Activated naive CD4-positive, alpha-beta T cell treated with anti-CD3 and anti-CD28 coated beads, Interleukin-2, amount 50 U/mL, for 24 hours (primary cell): Measurements from ENCODE around the gene CHL1.
"Not testable (repeated sequence)": the region's sequence is repeated elsewhere in the genome, so short reads cannot be mapped to it uniquely, and the experiment has no call there.

ENCODE experiments used
- H3K27ac Mint-ChIP-seq: one replicate; pipeline ENCODE4 v1.8.0; 2021; ENCODE audit warnings: mild to moderate bottlenecking, mixed read lengths
- H3K27me3 Mint-ChIP-seq: one replicate; pipeline ENCODE4 v1.8.0; 2021; ENCODE audit warnings: mixed read lengths
- H3K36me3 Mint-ChIP-seq: one replicate; pipeline ENCODE4 v1.8.0; 2021; ENCODE audit warnings: mixed read lengths
- H3K4me1 Mint-ChIP-seq: one replicate; pipeline ENCODE4 v1.8.0; 2021; ENCODE audit warnings: mixed read lengths
- H3K4me3 Mint-ChIP-seq: one replicate; pipeline ENCODE4 v1.8.0; 2021; ENCODE audit warnings: mild to moderate bottlenecking, mixed read lengths
- H3K9me3 Mint-ChIP-seq: one replicate; pipeline ENCODE4 v1.8.0; 2021; ENCODE audit warnings: mixed read lengths

Gene CHL1

DNA sequence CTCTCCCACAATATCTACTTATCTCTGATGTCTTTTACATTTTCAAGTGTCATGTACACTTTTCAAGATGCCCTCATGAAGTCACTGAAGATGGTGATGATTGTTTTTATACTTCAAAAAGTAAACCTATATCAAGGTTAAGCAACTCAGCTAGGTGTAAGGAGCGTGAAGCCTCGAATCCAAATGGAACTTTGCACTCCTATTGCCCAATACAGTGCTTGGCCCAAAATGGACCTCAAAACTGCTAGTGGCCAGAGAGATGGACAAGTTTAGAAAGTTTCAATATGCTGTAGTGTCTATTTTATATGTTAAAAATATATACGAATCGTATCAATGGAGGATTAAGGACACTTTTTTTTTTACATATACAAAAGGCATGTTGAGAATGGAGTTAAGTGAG, 167.7 kb downstream of the CHL1 start:
- Mint-ChIP-seq H3K36me3 (no peaks in the 10 kb centered on the region), H3K4me1 (no peaks in the 10 kb centered on the region), H3K27me3 (no peaks in the 10 kb centered on the region), H3K9me3 (peaks cover 6% of the 10 kb centered on the region), H3K4me3 (no peak overlapping the region), H3K27ac (no peak overlapping the region)

DNA sequence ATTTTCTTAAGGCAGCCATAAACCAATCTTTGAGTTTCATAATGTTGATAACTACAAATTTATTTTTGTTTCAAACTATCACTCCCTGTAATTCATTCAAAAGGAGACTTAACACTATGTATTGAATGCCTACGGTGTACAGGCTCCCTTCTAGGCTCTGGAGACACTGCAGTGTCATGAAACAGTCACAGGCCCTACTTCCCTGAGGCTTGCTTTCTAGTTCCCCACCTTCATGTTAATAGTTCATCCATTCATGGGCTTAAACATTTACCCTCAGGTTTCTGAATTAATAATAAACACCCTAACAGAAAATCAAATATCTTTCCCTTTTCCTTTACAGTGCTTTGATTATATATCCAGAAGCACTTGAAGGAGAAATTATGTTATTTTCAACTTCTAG, 168.7 kb downstream of the CHL1 start:
- Mint-ChIP-seq H3K27ac (no peak overlapping the region), H3K9me3 (peaks cover 12% of the 10 kb centered on the region), H3K4me1 (no peaks in the 10 kb centered on the region), H3K4me3 (no peak overlapping the region), H3K27me3 (no peaks in the 10 kb centered on the region), H3K36me3 (no peaks in the 10 kb centered on the region)

DNA sequence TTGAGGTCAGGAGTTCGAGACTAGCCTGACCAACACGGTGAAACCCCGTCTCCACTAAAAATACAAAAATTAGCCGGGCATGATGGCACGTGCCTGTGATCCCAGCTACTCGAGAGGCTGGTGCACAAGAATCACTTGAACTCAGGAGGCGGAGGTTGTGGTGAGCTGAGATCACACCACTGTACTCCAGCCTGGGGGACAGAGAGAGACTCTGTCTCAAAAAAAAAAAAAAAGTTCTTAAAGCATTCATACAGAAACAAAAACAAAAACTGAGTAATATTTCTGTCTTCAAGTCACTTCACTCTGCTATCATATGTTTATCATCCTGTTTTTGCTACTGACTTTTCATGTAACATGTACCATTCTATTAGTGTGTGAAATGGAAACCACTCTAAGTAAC, 169.7 kb downstream of the CHL1 start:
- H3K36me3 Mint-ChIP-seq, H3K27me3 Mint-ChIP-seq, H3K27ac Mint-ChIP-seq, H3K4me1 Mint-ChIP-seq, H3K4me3 Mint-ChIP-seq: not testable (repeated sequence)
- peaks cover 20% of the 10 kb centered on the region for H3K9me3 Mint-ChIP-seq

DNA sequence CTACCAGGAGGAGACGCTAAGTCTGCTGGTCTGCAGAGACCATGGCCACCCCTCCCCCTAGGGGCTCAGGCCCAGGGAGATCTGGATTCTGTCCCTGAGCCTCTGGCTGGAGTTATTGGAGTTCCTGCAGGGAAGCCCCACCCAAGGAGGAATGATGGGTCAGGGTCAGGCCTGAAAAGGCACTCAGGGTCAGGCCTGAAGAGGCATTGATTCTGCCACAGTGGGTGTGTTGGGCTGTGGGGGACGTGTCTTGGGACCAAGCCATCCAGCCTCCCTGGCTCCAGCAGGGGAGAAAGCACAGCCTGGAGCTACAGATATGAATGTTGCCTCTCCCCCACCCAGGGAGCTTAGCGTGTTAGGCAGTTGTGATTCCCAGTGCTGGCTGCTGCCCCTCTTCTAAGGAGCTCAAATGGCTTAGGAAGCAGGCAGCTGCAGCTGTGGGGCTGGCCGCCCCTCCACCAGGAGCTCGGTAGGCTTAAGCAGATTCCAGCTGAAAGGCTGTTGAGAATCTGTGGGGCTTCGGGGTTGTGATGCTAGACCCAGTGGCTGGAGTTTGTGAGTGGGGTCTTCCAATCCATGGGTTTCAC, 176.7 kb downstream of the CHL1 start:
- H3K9me3 Mint-ChIP-seq, result peaks cover 14% of the 10 kb centered on the region
- no peaks in the 10 kb centered on the region for H3K4me1 Mint-ChIP-seq
- no peaks in the 10 kb centered on the region for H3K36me3 Mint-ChIP-seq
- no peak overlapping the region for H3K4me3 Mint-ChIP-seq
- no peak overlapping the region for H3K27ac Mint-ChIP-seq
- H3K27me3 Mint-ChIP-seq, result peaks cover 2% of the 10 kb centered on the region

DNA sequence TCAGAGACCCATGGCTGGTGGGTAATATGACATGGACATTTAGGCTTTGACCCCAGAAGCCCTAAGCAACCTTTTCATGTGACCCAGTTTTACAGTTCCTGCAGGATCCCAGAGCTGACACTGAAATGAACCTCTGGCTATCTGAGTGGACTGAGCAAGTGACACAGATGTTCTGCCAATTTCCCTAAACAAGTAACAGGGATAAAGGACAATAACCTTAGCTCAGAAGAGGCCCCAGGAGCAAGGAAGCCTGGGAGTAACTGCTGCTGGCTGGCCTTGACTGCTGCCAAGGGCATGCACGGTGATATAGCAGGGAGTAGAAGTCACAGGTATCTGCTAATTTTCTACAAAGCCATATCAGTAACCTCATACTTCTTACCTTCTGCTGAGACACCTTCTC, 177.9 kb downstream of the CHL1 start:
- H3K27me3 Mint-ChIP-seq, result peaks cover 2% of the 10 kb centered on the region
- H3K36me3 Mint-ChIP-seq, result no peaks in the 10 kb centered on the region
- peaks cover 12% of the 10 kb centered on the region for H3K9me3 Mint-ChIP-seq
- no peak overlapping the region for H3K27ac Mint-ChIP-seq
- H3K4me1 Mint-ChIP-seq, result no peaks in the 10 kb centered on the region
- H3K4me3 Mint-ChIP-seq, result no peak overlapping the region

DNA sequence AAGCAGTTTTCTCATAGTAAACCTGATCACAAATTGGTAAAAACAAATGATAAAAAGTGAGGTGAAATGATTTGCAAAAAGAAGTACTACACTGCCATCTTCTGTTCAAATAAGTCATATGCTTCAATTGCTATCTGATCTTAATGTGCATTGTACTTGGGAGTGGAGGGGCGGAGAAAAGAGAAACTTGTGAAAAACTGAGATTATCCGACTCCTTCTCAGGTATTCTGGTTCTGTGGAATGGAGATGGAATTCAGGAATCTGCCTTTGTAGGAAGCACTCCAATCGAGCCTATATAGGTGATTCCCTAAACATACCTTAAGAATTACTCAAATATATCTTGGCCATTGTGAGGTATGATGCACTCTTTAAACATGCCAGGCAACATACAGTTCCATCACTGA, 180.6 kb downstream of the CHL1 start:
- no peaks in the 10 kb centered on the region for H3K4me1 Mint-ChIP-seq
- H3K4me3 Mint-ChIP-seq, result no peak overlapping the region
- no peaks in the 10 kb centered on the region for H3K36me3 Mint-ChIP-seq
- H3K9me3 Mint-ChIP-seq, result no peaks in the 10 kb centered on the region
- H3K27me3 Mint-ChIP-seq, result peaks cover 2% of the 10 kb centered on the region
- no peak overlapping the region for H3K27ac Mint-ChIP-seq

DNA sequence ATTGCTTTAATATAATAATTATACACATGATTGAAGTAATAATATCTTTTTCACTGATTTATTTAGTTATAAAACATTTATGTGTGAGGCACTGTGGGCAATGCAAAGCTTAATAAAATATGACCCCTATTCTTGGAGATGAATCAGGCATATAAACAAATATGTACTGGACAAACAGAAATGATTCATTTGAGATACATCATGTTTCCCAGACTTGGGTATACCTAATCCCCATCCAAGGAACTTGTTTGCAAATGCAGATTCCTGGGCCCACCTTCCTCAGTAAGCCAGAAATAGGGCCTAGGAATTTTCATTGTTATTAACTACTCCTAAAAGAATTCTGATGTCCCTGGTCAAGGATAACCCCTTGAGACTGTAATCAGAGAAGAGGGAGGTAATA, 184.2 kb downstream of the CHL1 start:
- no peak overlapping the region for H3K4me3 Mint-ChIP-seq

DNA sequence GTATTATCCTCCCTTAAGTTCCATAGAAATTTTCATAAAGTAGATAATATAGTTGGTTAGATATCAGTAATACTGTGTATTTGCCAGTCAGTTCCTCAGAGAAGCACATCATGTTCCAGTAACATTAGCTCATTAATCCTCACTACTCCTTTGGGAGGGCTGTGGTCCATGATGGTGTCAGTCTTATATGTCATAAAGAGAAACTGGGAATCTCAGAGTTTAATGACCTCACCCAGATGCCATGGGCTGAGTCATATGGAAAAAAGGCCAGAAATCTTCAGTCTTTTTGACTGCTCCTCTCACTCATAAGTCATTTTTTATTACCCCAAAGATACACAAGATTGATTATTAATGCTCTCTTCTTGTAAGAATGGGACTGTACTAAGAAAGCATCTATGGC, 188.6 kb downstream of the CHL1 start:
- Mint-ChIP-seq H3K27me3 (no peaks in the 10 kb centered on the region), H3K4me3 (no peak overlapping the region), H3K27ac (no peak overlapping the region), H3K4me1 (no peaks in the 10 kb centered on the region), H3K9me3 (no peaks in the 10 kb centered on the region), H3K36me3 (no peaks in the 10 kb centered on the region)

More for the DNA sequence above, 184.2 kb downstream of the CHL1 start:
- no peaks in the 10 kb centered on the region for H3K4me1 Mint-ChIP-seq
- H3K27ac Mint-ChIP-seq, result no peak overlapping the region
- no peaks in the 10 kb centered on the region for H3K36me3 Mint-ChIP-seq
- H3K27me3 Mint-ChIP-seq, result peaks cover 2% of the 10 kb centered on the region
- no peaks in the 10 kb centered on the region for H3K9me3 Mint-ChIP-seq

DNA sequence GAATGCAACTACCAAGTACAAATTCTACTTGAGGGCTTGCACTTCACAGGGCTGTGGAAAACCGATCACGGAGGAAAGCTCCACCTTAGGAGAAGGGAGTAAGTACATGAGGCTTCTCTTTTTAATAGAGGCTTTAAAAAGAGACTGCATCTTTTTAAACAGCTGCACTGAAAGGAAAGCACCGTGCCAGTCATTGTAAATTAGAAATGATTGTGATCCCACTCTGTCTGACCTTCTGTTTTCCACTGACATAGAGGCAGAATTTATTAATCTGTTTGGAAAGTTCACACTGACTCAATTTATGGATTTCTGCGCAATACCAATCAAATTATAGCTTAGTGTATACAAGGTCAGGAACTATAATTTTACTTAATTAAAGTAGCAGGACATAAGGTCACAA, 198.2 kb downstream of the CHL1 start:
- Mint-ChIP-seq H3K27ac (no peak overlapping the region), H3K4me3 (no peak overlapping the region), H3K27me3 (no peaks in the 10 kb centered on the region), H3K9me3 (no peaks in the 10 kb centered on the region), H3K4me1 (no peaks in the 10 kb centered on the region), H3K36me3 (no peaks in the 10 kb centered on the region)

DNA sequence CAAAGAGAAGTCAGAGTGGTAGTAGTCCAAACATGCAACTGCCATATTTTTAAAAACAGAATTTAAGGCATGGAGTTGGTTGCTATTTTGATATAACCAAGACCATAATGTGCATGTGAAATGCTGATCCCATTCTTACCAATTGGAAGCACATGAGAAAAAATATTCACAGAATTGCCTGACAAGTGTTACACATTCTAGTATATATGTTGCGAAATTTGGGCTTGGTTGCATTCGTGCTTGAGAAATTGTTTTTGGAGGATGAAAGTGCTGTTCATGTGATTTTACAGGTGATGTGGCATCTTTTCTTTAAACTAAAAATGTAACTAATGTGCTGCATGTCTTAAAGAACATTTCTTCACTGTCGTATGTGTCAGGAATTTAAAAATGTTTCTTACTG, 199.7 kb downstream of the CHL1 start:
- Mint-ChIP-seq H3K4me3 (no peak overlapping the region), H3K27me3 (no peaks in the 10 kb centered on the region), H3K4me1 (no peaks in the 10 kb centered on the region), H3K36me3 (no peaks in the 10 kb centered on the region), H3K27ac (no peak overlapping the region), H3K9me3 (no peaks in the 10 kb centered on the region)

DNA sequence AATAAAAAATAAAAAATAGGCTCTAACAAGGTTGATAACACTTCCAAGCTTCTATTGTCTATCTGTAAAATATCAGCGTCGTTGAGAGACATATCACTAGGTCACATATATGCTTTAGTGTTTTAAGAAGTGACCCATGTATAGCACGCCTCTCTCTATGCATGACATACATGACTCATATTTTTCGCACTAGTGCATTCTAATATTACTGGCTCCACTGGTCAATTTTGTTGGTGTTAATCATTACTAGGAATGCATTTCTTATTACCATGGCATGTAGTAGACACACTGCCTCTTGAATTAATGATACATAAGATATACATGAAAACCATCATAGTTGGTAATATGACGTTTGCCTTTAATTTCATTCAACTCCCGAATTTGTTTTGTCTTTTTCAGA, 203.1 kb downstream of the CHL1 start:
- Mint-ChIP-seq H3K27ac (no peak overlapping the region), H3K27me3 (no peaks in the 10 kb centered on the region), H3K4me3 (no peak overlapping the region), H3K4me1 (no peaks in the 10 kb centered on the region), H3K36me3 (no peaks in the 10 kb centered on the region), H3K9me3 (no peaks in the 10 kb centered on the region)

DNA sequence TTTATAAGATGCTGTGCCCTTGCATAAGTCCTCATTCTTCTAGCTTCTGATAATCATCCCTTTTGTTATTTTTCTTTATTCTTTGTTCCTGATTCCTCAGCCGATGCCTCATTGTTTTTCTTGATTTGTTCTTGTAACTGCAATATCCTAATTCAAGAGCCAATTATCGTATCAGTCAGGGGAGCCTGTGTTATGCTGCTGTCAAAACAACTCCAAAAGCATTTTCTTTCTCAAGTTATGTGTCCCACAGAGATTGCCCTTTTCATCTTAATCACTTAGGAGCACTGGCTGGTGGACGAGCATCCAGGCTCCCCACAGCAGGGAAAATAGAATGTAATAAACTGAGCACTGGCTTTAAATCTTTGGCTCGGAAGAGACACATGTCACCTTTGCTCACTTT, 207.3 kb downstream of the CHL1 start:
- Mint-ChIP-seq H3K27ac (no peak overlapping the region), H3K27me3 (no peaks in the 10 kb centered on the region), H3K9me3 (no peaks in the 10 kb centered on the region), H3K36me3 (no peaks in the 10 kb centered on the region), H3K4me1 (no peaks in the 10 kb centered on the region), H3K4me3 (no peak overlapping the region)

DNA sequence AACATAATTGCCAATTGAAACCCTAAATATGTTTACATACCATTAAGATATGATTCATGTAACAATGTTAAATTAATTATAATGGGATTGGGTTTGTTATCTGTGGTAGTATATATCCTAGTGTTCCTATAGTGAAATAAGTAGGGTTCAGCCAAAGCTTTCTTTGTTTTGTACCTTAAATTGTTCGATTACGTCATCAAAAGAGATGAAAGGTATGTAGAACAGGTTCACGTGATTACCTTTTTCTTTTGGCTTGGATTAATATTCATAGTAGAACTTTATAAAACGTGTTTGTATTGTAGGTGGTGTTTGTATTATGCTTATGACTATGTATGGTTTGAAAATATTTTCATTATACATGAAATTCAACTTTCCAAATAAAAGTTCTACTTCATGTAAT, 212.4 kb downstream of the CHL1 start:
- Mint-ChIP-seq H3K36me3 (no peaks in the 10 kb centered on the region), H3K27me3 (peaks cover 1% of the 10 kb centered on the region), H3K9me3 (no peaks in the 10 kb centered on the region), H3K4me3 (no peak overlapping the region), H3K27ac (no peak overlapping the region), H3K4me1 (no peaks in the 10 kb centered on the region)

DNA sequence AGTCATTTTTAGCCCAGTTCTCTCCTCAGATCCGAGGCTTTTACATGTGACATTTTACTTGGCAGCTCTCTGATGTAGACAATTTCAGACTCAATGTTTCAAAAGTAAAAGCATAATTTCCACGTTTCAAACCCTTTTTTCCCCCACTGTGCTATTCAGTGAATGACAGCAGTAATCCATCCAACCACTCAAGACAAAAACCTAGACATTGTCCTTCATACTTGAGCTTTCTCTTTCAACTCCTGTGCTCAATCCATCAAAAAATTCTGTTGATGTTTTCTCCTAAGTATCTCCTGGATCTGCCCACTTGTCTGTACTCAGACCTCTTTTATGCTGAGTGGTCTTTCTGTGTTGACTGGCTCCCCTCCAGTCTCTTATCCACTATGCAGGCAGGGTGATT, 214.7 kb downstream of the CHL1 start:
- no peak overlapping the region for H3K27ac Mint-ChIP-seq
- H3K27me3 Mint-ChIP-seq, result peaks cover 1% of the 10 kb centered on the region

DNA sequence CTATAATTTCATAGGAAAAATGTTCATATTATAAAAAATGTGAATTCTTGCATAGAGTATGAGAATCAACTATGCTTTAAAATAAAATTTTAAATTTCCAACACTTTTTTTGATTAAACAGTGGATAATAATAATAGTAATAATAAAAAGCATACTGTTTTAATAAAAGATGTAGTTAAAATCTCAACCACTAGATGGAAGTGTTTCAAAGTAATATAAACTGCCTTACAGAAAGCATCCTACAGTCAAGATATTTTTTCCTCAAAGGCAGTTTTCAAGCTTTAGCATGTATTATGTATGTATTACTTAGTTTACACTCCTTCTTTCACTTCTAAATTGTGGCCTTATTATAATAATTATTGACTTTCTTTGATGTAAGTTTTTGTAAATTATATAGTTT, 217.5 kb downstream of the CHL1 start:
- Mint-ChIP-seq H3K36me3 (no peaks in the 10 kb centered on the region), H3K9me3 (no peaks in the 10 kb centered on the region), H3K4me1 (no peaks in the 10 kb centered on the region), H3K27ac (no peak overlapping the region), H3K27me3 (peaks cover 1% of the 10 kb centered on the region), H3K4me3 (no peak overlapping the region)

More for the DNA sequence above, 214.7 kb downstream of the CHL1 start:
- H3K4me3 Mint-ChIP-seq, result no peak overlapping the region
- no peaks in the 10 kb centered on the region for H3K9me3 Mint-ChIP-seq
- H3K36me3 Mint-ChIP-seq, result no peaks in the 10 kb centered on the region
- no peaks in the 10 kb centered on the region for H3K4me1 Mint-ChIP-seq

DNA sequence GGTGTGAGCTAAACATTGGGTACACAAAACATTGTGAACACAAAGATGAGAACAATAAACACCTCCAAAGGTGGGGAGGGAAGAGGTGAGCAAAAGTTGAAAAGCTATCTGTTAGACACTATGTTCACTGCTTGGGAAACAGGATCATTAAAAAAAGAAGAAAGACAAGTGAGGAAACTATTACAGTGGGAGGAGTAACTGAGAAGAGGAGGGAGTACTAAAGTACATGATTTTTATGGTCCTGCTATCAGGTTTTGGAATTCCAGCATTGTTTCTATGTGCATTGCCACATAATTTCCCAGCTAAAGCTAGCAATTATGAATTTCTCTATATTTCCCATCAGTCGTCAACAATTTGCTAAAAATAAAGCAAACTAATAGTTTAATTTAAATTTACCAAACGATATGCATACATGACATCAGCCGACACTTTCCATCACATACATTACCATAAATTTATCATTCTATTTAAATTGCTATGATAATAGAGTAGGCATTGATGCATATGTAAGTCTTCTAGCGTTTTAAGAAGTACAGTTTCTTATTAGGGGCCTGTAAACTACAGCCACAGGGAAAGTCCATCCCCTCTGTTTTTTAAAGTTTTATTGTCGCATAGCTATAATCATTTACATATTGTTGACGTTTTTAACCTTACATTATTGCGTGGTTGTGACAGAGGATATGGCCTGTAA, 221.8 kb downstream of the CHL1 start:
- Mint-ChIP-seq H3K4me3 (no peak overlapping the region), H3K9me3 (peaks cover 3% of the 10 kb centered on the region), H3K27me3 (no peaks in the 10 kb centered on the region), H3K4me1 (no peaks in the 10 kb centered on the region), H3K27ac (no peak overlapping the region), H3K36me3 (no peaks in the 10 kb centered on the region)

DNA sequence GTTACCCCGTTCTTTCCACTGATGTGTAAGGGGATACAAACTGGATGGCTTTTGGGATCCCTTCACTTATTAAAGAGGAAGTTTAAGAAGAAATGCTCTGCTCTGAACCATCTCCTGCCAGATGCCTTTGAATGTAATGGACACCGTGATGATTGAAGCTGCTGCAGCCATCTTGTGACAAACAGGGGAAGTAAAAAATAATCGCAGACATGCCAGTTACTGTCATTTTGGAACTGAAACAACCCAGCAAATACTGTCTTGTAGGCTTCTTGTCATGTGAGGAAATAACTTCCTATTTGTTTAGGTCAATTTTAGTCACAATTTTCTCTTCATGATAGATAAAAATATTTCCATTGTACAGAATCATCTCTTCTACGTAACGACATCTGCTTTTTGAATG, 224.0 kb downstream of the CHL1 start:
- Mint-ChIP-seq H3K4me3 (no peak overlapping the region), H3K27me3 (no peaks in the 10 kb centered on the region), H3K36me3 (no peaks in the 10 kb centered on the region), H3K27ac (no peak overlapping the region), H3K4me1 (no peaks in the 10 kb centered on the region), H3K9me3 (peaks cover 6% of the 10 kb centered on the region)
